ENCODE results near the gene PTGES3.
"Not testable (repeated sequence)": the region's sequence is repeated elsewhere in the genome, so short reads cannot be mapped to it uniquely, and the experiment has no call there.

Gene PTGES3

GRCh38 chr12:56661979-56662638 lies 26.0 kb downstream of the PTGES3 start:
- H2AK5ac ChIP-seq (ENCODE audit: low read length), result no peak overlapping the region
- H3K27me3 ChIP-seq (ENCODE audit: insufficient read depth, low read length, poor library complexity), result no peaks in the 10 kb centered on the region
- no peak overlapping the region for H3K9ac ChIP-seq (ENCODE audit: low read length)
- H3K56ac ChIP-seq (ENCODE audit: low read length), result no peak overlapping the region
- no peak overlapping the region for H2BK15ac ChIP-seq (replicated peaks; ENCODE audit: low read depth)
- no CpG with 5 or more reads among the region's 13 CpGs for WGBS (ENCODE audit: extremely low coverage, insufficient coverage, low lambda C conversion rate)
- H3K18ac ChIP-seq (ENCODE audit: low read length), result no peak overlapping the region
- no peak overlapping the region for H3K23ac ChIP-seq (ENCODE audit: low read length)
- no peak overlapping the region for H4K5ac ChIP-seq (ENCODE audit: low read length)
- no peaks in the 10 kb centered on the region for H3K79me2 ChIP-seq (ENCODE audit: control insufficient read depth, insufficient read depth, low read length)
- H3K4me2 ChIP-seq (ENCODE audit: low read length), result no peak overlapping the region
- no peaks in the 10 kb centered on the region for H3K79me1 ChIP-seq (ENCODE audit: low read length)
- no peak overlapping the region for H4K8ac ChIP-seq (ENCODE audit: low read depth, low read length)
- no peak overlapping the region for H2BK120ac ChIP-seq (ENCODE audit: low read depth, low read length)
- no peaks in the 10 kb centered on the region for H3K4me1 ChIP-seq (ENCODE audit: control insufficient read depth, low read depth, low read length)
- H2BK5ac ChIP-seq (ENCODE audit: low read length), result no peak overlapping the region
- no peaks in the 10 kb centered on the region for H3K36me3 ChIP-seq (ENCODE audit: control insufficient read depth, insufficient read depth, low read length)
- no peak overlapping the region for H3K4me3 ChIP-seq (ENCODE audit: low read length)
- H3K4ac ChIP-seq (ENCODE audit: low read depth, low read length), result no peak overlapping the region
- no peak for DNase-seq
- no peak overlapping the region for H3K27ac ChIP-seq (ENCODE audit: low read depth, low read length)

- H4K8ac ChIP-seq (ENCODE audit: low read depth, low read length), result no peak overlapping the region
- no peak overlapping the region for H2AK5ac ChIP-seq (ENCODE audit: low read length)
- H2BK5ac ChIP-seq (ENCODE audit: low read length), result no peak overlapping the region
- H3K9ac ChIP-seq (ENCODE audit: low read length), result no peak overlapping the region
- H4K5ac ChIP-seq (ENCODE audit: low read length), result no peak overlapping the region
- H3K4me1 ChIP-seq (ENCODE audit: control insufficient read depth, low read depth, low read length), result no peaks in the 10 kb centered on the region
- H3K79me1 ChIP-seq (ENCODE audit: low read length), result no peaks in the 10 kb centered on the region
- DNase-seq, result no peak
- no peak overlapping the region for H3K27ac ChIP-seq (ENCODE audit: low read depth, low read length)
- no peak overlapping the region for H3K4ac ChIP-seq (ENCODE audit: low read depth, low read length)
- H3K56ac ChIP-seq (ENCODE audit: low read length), result no peak overlapping the region
- no peaks in the 10 kb centered on the region for H3K79me2 ChIP-seq (ENCODE audit: control insufficient read depth, insufficient read depth, low read length)
- H3K23ac ChIP-seq (ENCODE audit: low read length), result no peak overlapping the region
- H3K27me3 ChIP-seq (ENCODE audit: insufficient read depth, low read length, poor library complexity), result no peaks in the 10 kb centered on the region
- no peak overlapping the region for H3K4me2 ChIP-seq (ENCODE audit: low read length)
- no CpG with 5 or more reads among the region's 7 CpGs for WGBS (ENCODE audit: extremely low coverage, insufficient coverage, low lambda C conversion rate)
- no peak overlapping the region for H2BK120ac ChIP-seq (ENCODE audit: low read depth, low read length)
- no peaks in the 10 kb centered on the region for H3K36me3 ChIP-seq (ENCODE audit: control insufficient read depth, insufficient read depth, low read length)
- no peak overlapping the region for H3K4me3 ChIP-seq (ENCODE audit: low read length)
- no peak overlapping the region for H2BK15ac ChIP-seq (replicated peaks; ENCODE audit: low read depth)
- H3K18ac ChIP-seq (ENCODE audit: low read length), result no peak overlapping the region
Measured at GRCh38 chr12:56661560-56661959, 26.5 kb downstream of the PTGES3 start.

GRCh38 chr12:56658921-56659320 lies 29.2 kb downstream of the PTGES3 start:
- Histone ChIP-seq H4K8ac (ENCODE audit: low read depth, low read length) (no peak overlapping the region), H4K5ac (ENCODE audit: low read length) (no peak overlapping the region), H3K27me3 (ENCODE audit: insufficient read depth, low read length, poor library complexity) (no peaks in the 10 kb centered on the region), H3K79me1 (ENCODE audit: low read length) (no peaks in the 10 kb centered on the region), H3K23ac (ENCODE audit: low read length) (no peak overlapping the region), H2BK120ac (ENCODE audit: low read depth, low read length) (no peak overlapping the region), H2AK5ac (ENCODE audit: low read length) (no peak overlapping the region), H3K4me1 (ENCODE audit: control insufficient read depth, low read depth, low read length) (no peaks in the 10 kb centered on the region), H3K27ac (ENCODE audit: low read depth, low read length) (no peak overlapping the region), H3K4me2 (ENCODE audit: low read length) (no peak overlapping the region), H3K56ac (ENCODE audit: low read length) (no peak overlapping the region), H3K4ac (ENCODE audit: low read depth, low read length) (no peak overlapping the region), H3K9ac (ENCODE audit: low read length) (no peak overlapping the region), H3K79me2 (ENCODE audit: control insufficient read depth, insufficient read depth, low read length) (no peaks in the 10 kb centered on the region), H3K36me3 (ENCODE audit: control insufficient read depth, insufficient read depth, low read length) (no peaks in the 10 kb centered on the region), H2BK5ac (ENCODE audit: low read length) (no peak overlapping the region), H3K18ac (ENCODE audit: low read length) (no peak overlapping the region), H3K4me3 (ENCODE audit: low read length) (no peak overlapping the region), H2BK15ac (replicated peaks; ENCODE audit: low read depth) (no peak overlapping the region)
- peak; percentile 18 for DNase-seq
- WGBS (ENCODE audit: extremely low coverage, insufficient coverage, low lambda C conversion rate), result no CpG with 5 or more reads among the region's 1 CpG

- Histone ChIP-seq H4K5ac (ENCODE audit: low read length) (no peak overlapping the region), H3K4ac (ENCODE audit: low read depth, low read length) (no peak overlapping the region), H3K4me2 (ENCODE audit: low read length) (no peak overlapping the region), H2BK120ac (ENCODE audit: low read depth, low read length) (no peak overlapping the region), H2BK15ac (replicated peaks; ENCODE audit: low read depth) (no peak overlapping the region), H3K27me3 (ENCODE audit: insufficient read depth, low read length, poor library complexity) (no peaks in the 10 kb centered on the region), H3K4me3 (ENCODE audit: low read length) (no peak overlapping the region), H3K4me1 (ENCODE audit: control insufficient read depth, low read depth, low read length) (no peaks in the 10 kb centered on the region), H4K8ac (ENCODE audit: low read depth, low read length) (no peak overlapping the region), H3K79me1 (ENCODE audit: low read length) (no peaks in the 10 kb centered on the region), H3K9ac (ENCODE audit: low read length) (no peak overlapping the region), H2BK5ac (ENCODE audit: low read length) (no peak overlapping the region), H3K56ac (ENCODE audit: low read length) (no peak overlapping the region), H3K27ac (ENCODE audit: low read depth, low read length) (no peak overlapping the region), H3K79me2 (ENCODE audit: control insufficient read depth, insufficient read depth, low read length) (no peaks in the 10 kb centered on the region), H2AK5ac (ENCODE audit: low read length) (no peak overlapping the region), H3K36me3 (ENCODE audit: control insufficient read depth, insufficient read depth, low read length) (no peaks in the 10 kb centered on the region), H3K18ac (ENCODE audit: low read length) (no peak overlapping the region), H3K23ac (ENCODE audit: low read length) (no peak overlapping the region)
- no peak for DNase-seq
- no CpG with 5 or more reads among the region's 7 CpGs for WGBS (ENCODE audit: extremely low coverage, insufficient coverage, low lambda C conversion rate)
Measured at GRCh38 chr12:56657416-56658379, 30.4 kb downstream of the PTGES3 start.

- not testable (repeated sequence) for H3K9ac ChIP-seq (ENCODE audit: low read length); H3K36me3 ChIP-seq (ENCODE audit: control insufficient read depth, insufficient read depth, low read length); H3K4me3 ChIP-seq (ENCODE audit: low read length); H4K8ac ChIP-seq (ENCODE audit: low read depth, low read length); H4K5ac ChIP-seq (ENCODE audit: low read length); H3K4me1 ChIP-seq (ENCODE audit: control insufficient read depth, low read depth, low read length); H3K79me1 ChIP-seq (ENCODE audit: low read length); H3K79me2 ChIP-seq (ENCODE audit: control insufficient read depth, insufficient read depth, low read length); H3K4ac ChIP-seq (ENCODE audit: low read depth, low read length); DNase-seq; H3K4me2 ChIP-seq (ENCODE audit: low read length); H3K18ac ChIP-seq (ENCODE audit: low read length); H3K27me3 ChIP-seq (ENCODE audit: insufficient read depth, low read length, poor library complexity); H3K56ac ChIP-seq (ENCODE audit: low read length); H2AK5ac ChIP-seq (ENCODE audit: low read length); H3K23ac ChIP-seq (ENCODE audit: low read length); H3K27ac ChIP-seq (ENCODE audit: low read depth, low read length); H2BK120ac ChIP-seq (ENCODE audit: low read depth, low read length); H2BK15ac ChIP-seq (replicated peaks; ENCODE audit: low read depth); H2BK5ac ChIP-seq (ENCODE audit: low read length)
- no CpG with 5 or more reads among the region's 5 CpGs for WGBS (ENCODE audit: extremely low coverage, insufficient coverage, low lambda C conversion rate)
Measured at GRCh38 chr12:56653781-56654180, 34.3 kb downstream of the PTGES3 start.

All from mesendoderm (in vitro differentiated cells).